ENCODE results near the gene BACE1. TPM values are rescaled to one million over a fixed set of nuclear protein-coding genes. Genes with fewer than 3 reads are reported as not detected.

The BACE1 gene
- total RNA-seq, 1 experiment from 2014 or later, result 13.7 TPM

GRCh38 chr11:117303101-117303500 lies 13.0 kb downstream of the BACE1 start:
- H3K9me3 ChIP-seq (ENCODE audit: low read depth, low read length, poor library complexity, severe bottlenecking), result no peaks in the 10 kb centered on the region
- no peaks in the 10 kb centered on the region for H3K36me3 ChIP-seq (ENCODE audit: insufficient read depth, low read length, poor library complexity, severe bottlenecking)
- BruUV-seq (replicated peaks), result no TSS peak
- DNase-seq (ENCODE audit: low spot score), result no peak
- CTCF ChIA-PET, result no interaction called here
- no peaks in the 10 kb centered on the region for H3K27me3 ChIP-seq (replicated peaks; ENCODE audit: insufficient read depth, low read depth, low read length, poor library complexity)
- POLR2A ChIA-PET (ENCODE audit: low non-redundant PET), result no interaction called here
- intact Hi-C loops (cut with micrococcal nuclease; ENCODE audit: unreplicated experiment), result no loop called here
- TF ChIP-seq CTCF (conservative IDR thresholded peaks at IDR 0.05; ENCODE audit: low read depth, low read length), result no peak
- TF ChIP-seq EZH2 (IDR thresholded peaks at IDR 0.05; ENCODE audit: borderline replicate concordance, low read depth, low read length, poor library complexity, severe bottlenecking), result no peak
- peaks cover 8% of the 10 kb centered on the region for H3K4me1 ChIP-seq (ENCODE audit: insufficient read depth, low read length, poor library complexity, severe bottlenecking)
- H3K27ac ChIP-seq (ENCODE audit: low read depth, low read length, poor library complexity, severe bottlenecking), result no peak overlapping the region
- no peak overlapping the region for H3K4me3 ChIP-seq (ENCODE audit: low read depth, low read length, poor library complexity, severe bottlenecking)

- no peak overlapping the region for H3K4me3 ChIP-seq (ENCODE audit: low read depth, low read length, poor library complexity, severe bottlenecking)
- intact Hi-C loops (cut with micrococcal nuclease; ENCODE audit: unreplicated experiment), result no loop called here
- no peak for DNase-seq (ENCODE audit: low spot score)
- no peak for TF ChIP-seq CTCF (conservative IDR thresholded peaks at IDR 0.05; ENCODE audit: low read depth, low read length)
- TF ChIP-seq EZH2 (IDR thresholded peaks at IDR 0.05; ENCODE audit: borderline replicate concordance, low read depth, low read length, poor library complexity, severe bottlenecking), result no peak
- ChIA-PET POLR2A (ENCODE audit: low non-redundant PET) (no interaction called here), CTCF (no interaction called here)
- no TSS peak for BruUV-seq (replicated peaks)
- H3K4me1 ChIP-seq (ENCODE audit: insufficient read depth, low read length, poor library complexity, severe bottlenecking), result peaks cover 8% of the 10 kb centered on the region
- no peaks in the 10 kb centered on the region for H3K27me3 ChIP-seq (replicated peaks; ENCODE audit: insufficient read depth, low read depth, low read length, poor library complexity)
- H3K9me3 ChIP-seq (ENCODE audit: low read depth, low read length, poor library complexity, severe bottlenecking), result no peaks in the 10 kb centered on the region
- no peak overlapping the region for H3K27ac ChIP-seq (ENCODE audit: low read depth, low read length, poor library complexity, severe bottlenecking)
- no peaks in the 10 kb centered on the region for H3K36me3 ChIP-seq (ENCODE audit: insufficient read depth, low read length, poor library complexity, severe bottlenecking)
These were observed 13.8 kb downstream of the BACE1 start for GRCh38 chr11:117302228-117302627.

- TF ChIP-seq CTCF (conservative IDR thresholded peaks at IDR 0.05; ENCODE audit: low read depth, low read length) (no peak), EZH2 (IDR thresholded peaks at IDR 0.05; ENCODE audit: borderline replicate concordance, low read depth, low read length, poor library complexity, severe bottlenecking) (no peak)
- Histone ChIP-seq H3K27me3 (replicated peaks; ENCODE audit: insufficient read depth, low read depth, low read length, poor library complexity) (no peaks in the 10 kb centered on the region), H3K4me1 (ENCODE audit: insufficient read depth, low read length, poor library complexity, severe bottlenecking) (peaks cover 8% of the 10 kb centered on the region), H3K27ac (ENCODE audit: low read depth, low read length, poor library complexity, severe bottlenecking) (no peak overlapping the region), H3K4me3 (ENCODE audit: low read depth, low read length, poor library complexity, severe bottlenecking) (no peak overlapping the region), H3K36me3 (ENCODE audit: insufficient read depth, low read length, poor library complexity, severe bottlenecking) (no peaks in the 10 kb centered on the region), H3K9me3 (ENCODE audit: low read depth, low read length, poor library complexity, severe bottlenecking) (no peaks in the 10 kb centered on the region)
- peak; percentile 46 for DNase-seq (ENCODE audit: low spot score)
- intact Hi-C loops (cut with micrococcal nuclease; ENCODE audit: unreplicated experiment), result no loop called here
- BruUV-seq (replicated peaks), result no TSS peak
- CTCF ChIA-PET, result no interaction called here
- POLR2A ChIA-PET (ENCODE audit: low non-redundant PET), result no interaction called here
These were observed 15.3 kb downstream of the BACE1 start for GRCh38 chr11:117300773-117301172.

Measured in A673 (cell line).